Subcutaneous adipose tissue (tissue), 4 donors: Measurements from ENCODE around the gene WDR27. TPM values are rescaled to one million over a fixed set of nuclear protein-coding genes. Genes with fewer than 3 reads are reported as not detected.

Source experiments
- total RNA-seq, 4 donors: library from RNA; depleted of rRNA; stranded (reverse); fragments of >200 nt; gene quantifications; one replicate each; pipeline ENCODE4 v1.1.0, GENCODE V29; 2016
- TF ChIP-seq, protein P1 (sequence below): fragments of 450-650 bp; IDR thresholded peaks from one replicate; pipeline ENCODE4 v1.5.1; 2016; ENCODE audit warnings: low read depth, mild to moderate bottlenecking, control low read depth, antibody characterized with exemption, moderate library complexity

The WDR27 gene
- total RNA-seq, 4 donors from 2014 or later, result 26.0 to 36.4 (median 31.3) TPM

DNA sequence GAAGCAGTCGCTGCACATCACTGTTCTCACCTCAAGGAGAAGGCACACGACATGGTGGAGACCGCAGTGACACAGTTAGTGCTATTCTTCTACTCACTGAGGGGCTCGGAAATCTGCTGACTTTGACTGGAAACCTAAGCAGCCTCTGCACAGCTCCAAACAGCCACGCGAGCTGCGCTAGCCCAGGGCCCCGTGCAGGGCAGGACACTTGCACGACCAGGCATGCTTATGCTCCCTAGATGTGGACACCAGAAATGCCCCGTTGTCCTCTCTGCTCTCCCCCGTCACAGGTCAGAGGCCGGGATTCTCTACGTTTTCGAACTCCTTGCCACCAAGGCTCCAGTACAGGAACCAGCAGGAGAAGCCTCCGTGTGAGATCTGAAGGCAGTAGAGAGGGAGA is 201.1 kb downstream of the WDR27 start:
- TF ChIP-seq, protein P1, sequence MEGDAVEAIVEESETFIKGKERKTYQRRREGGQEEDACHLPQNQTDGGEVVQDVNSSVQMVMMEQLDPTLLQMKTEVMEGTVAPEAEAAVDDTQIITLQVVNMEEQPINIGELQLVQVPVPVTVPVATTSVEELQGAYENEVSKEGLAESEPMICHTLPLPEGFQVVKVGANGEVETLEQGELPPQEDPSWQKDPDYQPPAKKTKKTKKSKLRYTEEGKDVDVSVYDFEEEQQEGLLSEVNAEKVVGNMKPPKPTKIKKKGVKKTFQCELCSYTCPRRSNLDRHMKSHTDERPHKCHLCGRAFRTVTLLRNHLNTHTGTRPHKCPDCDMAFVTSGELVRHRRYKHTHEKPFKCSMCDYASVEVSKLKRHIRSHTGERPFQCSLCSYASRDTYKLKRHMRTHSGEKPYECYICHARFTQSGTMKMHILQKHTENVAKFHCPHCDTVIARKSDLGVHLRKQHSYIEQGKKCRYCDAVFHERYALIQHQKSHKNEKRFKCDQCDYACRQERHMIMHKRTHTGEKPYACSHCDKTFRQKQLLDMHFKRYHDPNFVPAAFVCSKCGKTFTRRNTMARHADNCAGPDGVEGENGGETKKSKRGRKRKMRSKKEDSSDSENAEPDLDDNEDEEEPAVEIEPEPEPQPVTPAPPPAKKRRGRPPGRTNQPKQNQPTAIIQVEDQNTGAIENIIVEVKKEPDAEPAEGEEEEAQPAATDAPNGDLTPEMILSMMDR, result no peak

GRCh38 chr6:169499848-169500247 is 202.0 kb downstream of the WDR27 start:
- TF ChIP-seq, protein P1, result no peak

DNA sequence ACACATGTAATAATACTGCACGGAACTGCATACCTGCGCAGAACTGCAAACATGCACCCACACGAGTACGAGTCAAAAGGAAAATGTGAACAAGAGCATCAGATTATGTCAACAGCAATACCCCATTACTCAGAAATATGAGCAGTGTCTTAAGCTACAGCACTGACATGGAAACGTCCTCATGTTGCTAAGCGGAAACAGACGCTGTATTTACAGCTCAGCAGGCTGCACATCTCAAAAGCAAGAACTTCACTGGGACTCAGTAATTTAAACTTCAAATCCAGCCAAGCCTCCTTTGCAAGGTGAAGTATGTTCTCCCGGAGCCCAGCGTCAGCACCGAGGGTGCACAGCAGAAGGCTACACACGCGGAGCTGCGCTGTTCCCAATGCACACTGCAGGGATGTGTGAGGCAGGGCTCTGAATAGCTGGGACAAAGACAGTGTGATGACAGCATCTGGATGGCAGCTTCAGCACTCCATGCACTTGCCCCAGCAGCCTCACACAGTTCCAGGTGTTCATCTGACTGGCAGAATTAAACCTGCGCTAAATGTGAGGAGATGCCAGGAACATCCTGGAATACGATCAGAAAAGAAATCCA is 202.8 kb downstream of the WDR27 start:
- TF ChIP-seq, protein P1, result no peak

- TF ChIP-seq, protein P1, result no peak
Measured at GRCh38 chr6:169495601-169496000, 206.2 kb downstream of the WDR27 start.

GRCh38 chr6:169494038-169494437 is 207.8 kb downstream of the WDR27 start:
- TF ChIP-seq, protein P1, result no peak

- TF ChIP-seq, protein P1, result no peak
Measured at GRCh38 chr6:169491482-169491881, 210.3 kb downstream of the WDR27 start.

GRCh38 chr6:169490830-169491229 is 211.0 kb downstream of the WDR27 start:
- TF ChIP-seq, protein P1, result no peak
